MM.1S (cell line): ENCODE data around the gene POU5F2.

ENCODE experiments used
- CTCF ChIP-seq: fragments of 300-600 bp; sonication (generic); IDR thresholded peaks from 2 replicates; pipeline ENCODE4 v1.5.1; 2016; ENCODE audit warnings: antibody characterized with exemption, low read length, mixed read lengths
- EZH2 ChIP-seq: fragments of 300-600 bp; sonication (generic); optimal IDR thresholded peaks from 2 replicates; pipeline ENCODE3; 2017; ENCODE audit warnings: low read depth, mild to moderate bottlenecking, antibody characterized with exemption, low read length, mixed read lengths

GRCh38 chr5:93705896-93706295 is 35.5 kb downstream of the POU5F2 start:
- TF ChIP-seq CTCF (no peak), EZH2 (no peak)
